Body of pancreas (tissue), 4 donors: ENCODE results near the gene ZNF80. TPM values are rescaled to one million over a fixed set of nuclear protein-coding genes. Genes with fewer than 3 reads are reported as not detected.
"Not testable (repeated sequence)": the region's sequence is repeated elsewhere in the genome, so short reads cannot be mapped to it uniquely, and the experiment has no call there.

Experiments
- ATAC-seq: fragments of 150-250 bp; one replicate; pipeline ENCODE4 v1.9.1; 2016
- DNase-seq, 4 donors: peaks; one replicate each; pipeline ENCODE4 v3.0.0-alpha.2; 2019
- H3K27ac ChIP-seq, 4 donors: fragments of 200-600 bp; sonication (generic); 1 replicate in 3 of 4; 2 replicates in 1 of 4; pipeline versions ENCODE4 v1.5.1 to v1.6.1; 2016 to 2019; ENCODE audit warnings: mild to moderate bottlenecking in 1 of 4, mixed read lengths in 1 of 4, moderate library complexity in 1 of 4
- H3K27me3 ChIP-seq, 2 donors: fragments of 200-600 bp; sonication (generic); one replicate each; pipeline ENCODE4 v1.6.0; 2016; ENCODE audit warnings: mild to moderate bottlenecking in 1 of 2
- H3K36me3 ChIP-seq, 2 donors: fragments of 200-600 bp; sonication (generic); replicated peaks in 1 of 2; 2 replicates each; pipeline ENCODE4 v1.5.1; 2016; ENCODE audit warnings: low read depth in 2 of 2; ENCODE audit not compliant: insufficient read depth in 1 of 2
- H3K4me1 ChIP-seq: fragments of 200-600 bp; sonication (generic); one replicate; pipeline ENCODE4 v1.6.0; 2016
- H3K4me3 ChIP-seq, 2 donors: fragments of 200-600 bp; sonication (generic); 1 replicate in 1 of 2; 2 replicates in 1 of 2; pipeline ENCODE4 v1.5.1; 2016 to 2019
- H3K9me3 ChIP-seq, 3 donors: fragments of 200-600 bp; sonication (generic); 1 replicate in 2 of 3; 2 replicates in 1 of 3; pipeline ENCODE4 v1.5.1; 2016
- POLR2A ChIP-seq, 3 donors: fragments of 450-650 bp; IDR thresholded peaks; one replicate each; pipeline ENCODE4 v1.6.1; 2016; ENCODE audit warnings: antibody characterized with exemption in 3 of 3, mild to moderate bottlenecking in 2 of 3
- WGBS, 2 donors: methylation state at CpG; one replicate each; pipeline ENCODE4 v1.1.5; 2017; 5-methylcytosine and 5-hydroxymethylcytosine counted together
- intact Hi-C: fragments of 100-400 bp; cut with DNase I; formaldehyde crosslinking; loops from one replicate; pipeline ENCODE4 v1.15.1; 2023
- total RNA-seq, 2 donors: library from RNA; depleted of rRNA; stranded (reverse); fragments of >200 nt; gene quantifications; one replicate each; pipeline ENCODE4 v1.1.0, GENCODE V29; 2016
- TF ChIP-seq, protein P1 (sequence below), 7 experiments: fragments of 450-650 bp in 4 of 7; fragments of 200-600 bp in 3 of 7; sonication (generic) in 3 of 7; IDR thresholded peaks; one replicate each; pipeline ENCODE4 v1.5.1; 2016 to 2019; ENCODE audit warnings: antibody characterized with exemption in 7 of 7

Gene ZNF80
- total RNA-seq, 2 donors from 2014 or later: not detected

- no peak for ATAC-seq
- no peaks in the 10 kb centered on the region for H3K27me3 ChIP-seq
- no peaks in the 10 kb centered on the region for H3K4me1 ChIP-seq
- H3K4me3 ChIP-seq: no peak overlapping the region
- no peak overlapping the region for H3K27ac ChIP-seq
- DNase-seq: no peak
- no peaks in the 10 kb centered on the region for H3K9me3 ChIP-seq
- TF ChIP-seq, protein P1, sequence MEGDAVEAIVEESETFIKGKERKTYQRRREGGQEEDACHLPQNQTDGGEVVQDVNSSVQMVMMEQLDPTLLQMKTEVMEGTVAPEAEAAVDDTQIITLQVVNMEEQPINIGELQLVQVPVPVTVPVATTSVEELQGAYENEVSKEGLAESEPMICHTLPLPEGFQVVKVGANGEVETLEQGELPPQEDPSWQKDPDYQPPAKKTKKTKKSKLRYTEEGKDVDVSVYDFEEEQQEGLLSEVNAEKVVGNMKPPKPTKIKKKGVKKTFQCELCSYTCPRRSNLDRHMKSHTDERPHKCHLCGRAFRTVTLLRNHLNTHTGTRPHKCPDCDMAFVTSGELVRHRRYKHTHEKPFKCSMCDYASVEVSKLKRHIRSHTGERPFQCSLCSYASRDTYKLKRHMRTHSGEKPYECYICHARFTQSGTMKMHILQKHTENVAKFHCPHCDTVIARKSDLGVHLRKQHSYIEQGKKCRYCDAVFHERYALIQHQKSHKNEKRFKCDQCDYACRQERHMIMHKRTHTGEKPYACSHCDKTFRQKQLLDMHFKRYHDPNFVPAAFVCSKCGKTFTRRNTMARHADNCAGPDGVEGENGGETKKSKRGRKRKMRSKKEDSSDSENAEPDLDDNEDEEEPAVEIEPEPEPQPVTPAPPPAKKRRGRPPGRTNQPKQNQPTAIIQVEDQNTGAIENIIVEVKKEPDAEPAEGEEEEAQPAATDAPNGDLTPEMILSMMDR (IDR thresholded peaks at IDR 0.05): no peak
- no peak for TF ChIP-seq POLR2A (IDR thresholded peaks at IDR 0.05)
- WGBS, 2 donors: 71 to 81% methylated on average over 1 of the region's 1 CpG
- H3K36me3 ChIP-seq: no peaks in the 10 kb centered on the region
- intact Hi-C loops: no loop called here
Measured at GRCh38 chr3:114252954-114253353, 15.6 kb upstream of the ZNF80 start.

DNA sequence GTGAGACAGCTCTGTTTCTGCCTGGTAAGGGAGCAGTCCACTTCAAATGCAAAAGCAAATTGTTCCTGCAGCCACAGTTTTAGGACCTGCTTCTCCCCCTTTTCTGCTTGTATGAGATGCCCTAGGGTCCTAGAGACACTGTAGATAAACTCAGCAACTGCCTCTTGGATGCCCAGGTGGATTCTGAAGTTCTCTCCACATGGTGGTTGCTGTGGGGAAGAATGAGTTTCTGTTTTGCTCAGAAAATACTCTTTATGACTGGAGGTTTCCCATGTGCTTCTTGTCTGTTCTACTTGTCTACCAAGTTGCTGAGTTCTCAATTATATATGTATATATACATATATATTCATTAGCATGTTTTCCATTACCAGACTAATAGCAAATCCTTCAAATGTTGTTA, 5.6 kb upstream of the ZNF80 start:
- no peak overlapping the region for H3K4me3 ChIP-seq
- H3K27ac ChIP-seq: no peak overlapping the region
- DNase-seq: no peak
- no peaks in the 10 kb centered on the region for H3K36me3 ChIP-seq
- no peak for TF ChIP-seq POLR2A (IDR thresholded peaks at IDR 0.05)
- TF ChIP-seq, protein P1 (IDR thresholded peaks at IDR 0.05): no peak
- H3K9me3 ChIP-seq: no peaks in the 10 kb centered on the region
- ATAC-seq: no peak
- no peaks in the 10 kb centered on the region for H3K27me3 ChIP-seq
- intact Hi-C loops: no loop called here
- H3K4me1 ChIP-seq: no peaks in the 10 kb centered on the region

- H3K27ac ChIP-seq: no peak overlapping the region
- H3K4me1 ChIP-seq: no peaks in the 10 kb centered on the region
- no peaks in the 10 kb centered on the region for H3K36me3 ChIP-seq
- H3K27me3 ChIP-seq: no peaks in the 10 kb centered on the region
- TF ChIP-seq, protein P1 (IDR thresholded peaks at IDR 0.05): no peak
- no peak for TF ChIP-seq POLR2A (IDR thresholded peaks at IDR 0.05)
- no peak overlapping the region for H3K4me3 ChIP-seq
- no peaks in the 10 kb centered on the region for H3K9me3 ChIP-seq
- intact Hi-C loops: no loop called here
- no peak for DNase-seq
- 67% methylated on average over 2 of the region's 2 CpGs for WGBS, 2 donors
- ATAC-seq: no peak
Measured at GRCh38 chr3:114241262-114241661, 3.9 kb upstream of the ZNF80 start.

DNA sequence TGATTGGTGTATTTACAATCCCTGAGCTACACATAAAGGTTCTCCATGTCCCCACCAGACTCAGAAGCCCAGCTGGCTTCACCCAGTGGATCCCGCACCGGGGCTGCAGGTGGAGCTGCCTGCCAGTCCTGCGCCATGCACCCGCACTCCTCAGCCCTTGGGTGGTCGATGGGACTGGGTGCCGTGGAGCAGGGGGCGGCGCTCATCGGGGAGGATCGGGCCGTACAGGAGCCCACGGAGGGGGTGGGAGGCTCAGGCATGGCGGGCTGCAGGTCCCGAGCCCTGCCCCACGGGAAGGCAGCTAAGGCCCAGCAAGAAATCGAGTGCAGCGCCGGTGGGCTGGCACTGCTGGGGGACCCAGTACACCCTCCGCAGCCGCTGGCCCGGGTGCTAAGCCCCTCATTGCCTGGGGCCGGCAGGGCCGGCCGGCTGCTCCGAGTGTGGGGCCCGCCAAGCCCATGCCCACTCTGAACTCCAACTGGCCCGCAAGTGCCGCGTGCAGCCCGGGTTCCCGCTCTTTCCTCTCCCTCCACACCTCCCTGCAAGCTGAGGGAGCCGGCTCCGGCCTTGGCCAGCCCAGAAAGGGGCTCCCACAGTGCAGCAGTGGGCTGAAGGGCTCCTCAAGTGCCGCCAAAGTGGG, 888 bp upstream of the ZNF80 start:
- H3K9me3 ChIP-seq, H3K27me3 ChIP-seq, DNase-seq, H3K27ac ChIP-seq, H3K4me1 ChIP-seq, H3K4me3 ChIP-seq, ATAC-seq, H3K36me3 ChIP-seq, intact Hi-C loops: not testable (repeated sequence)
- WGBS, 2 donors: 92 to 94% methylated on average over 10 to 21 of the region's 34 CpGs

DNA sequence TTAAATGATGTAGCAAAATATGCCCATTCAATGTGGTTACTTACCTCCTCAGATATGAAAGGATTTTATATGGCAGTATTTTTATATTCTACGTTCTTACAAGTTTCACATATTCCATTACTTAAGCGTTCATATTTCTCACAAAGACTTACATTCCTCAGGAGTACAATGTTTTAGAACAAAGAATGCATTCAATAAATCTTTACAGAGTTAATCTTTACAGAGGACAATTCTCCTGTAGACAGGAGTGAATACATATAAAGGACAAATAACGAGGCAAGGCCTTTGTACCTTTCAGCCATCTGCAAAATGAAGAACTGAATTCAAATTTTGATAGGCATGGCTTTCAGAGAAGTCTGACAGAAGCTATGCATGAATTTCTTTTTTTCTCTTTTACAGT, 1.9 kb downstream of the ZNF80 start:
- Histone ChIP-seq H3K27me3 (no peaks in the 10 kb centered on the region), H3K4me3 (no peak overlapping the region), H3K36me3 (no peaks in the 10 kb centered on the region), H3K27ac (no peak overlapping the region), H3K9me3 (no peaks in the 10 kb centered on the region), H3K4me1 (no peaks in the 10 kb centered on the region)
- intact Hi-C loops: no loop called here
- DNase-seq (no peak), ATAC-seq (no peak)
- WGBS, 2 donors: 48 to 52% methylated on average over 3 of the region's 3 CpGs
- TF ChIP-seq, protein P1 (IDR thresholded peaks at IDR 0.05): no peak
- no peak for TF ChIP-seq POLR2A (IDR thresholded peaks at IDR 0.05)
